K562 (cell line): ENCODE data around the gene PTH1R. TPM values are rescaled to one million over a fixed set of nuclear protein-coding genes. Genes with fewer than 3 reads are reported as not detected.
A peak's percentile ranks its signal among the peaks of the same experiment; 100 is the strongest.

Experiments used
- ATAC-seq: fragments of 200-7000 bp; cut with Tn5 transposase; 3 replicates; pipeline ENCODE4 v1.9.1; 2020; ENCODE audit warnings: moderate library complexity
- BruUV-seq: library from RNA; stranded (reverse); fragments of 400-500 nt; replicated peaks from 2 replicates; lab custom pipeline; 2021; lab: Mats Ljungman, UMichigan
- CTCF ChIA-PET: fragments of 300-600 bp; formaldehyde crosslinking; extraction: SDS; loops from one replicate; lab custom pipeline; 2021; ENCODE audit warnings: low intra/inter-chr PET ratio; lab: Yijun Ruan, JAX
- POLR2A ChIA-PET: fragments of 300-600, 350-650 bp; sonication (Branson Sonifier 250); formaldehyde crosslinking; extraction: SDS; loops from one replicate; lab custom pipeline; 2021; ENCODE audit warnings: antibody characterized with exemption, inconsistent platforms; lab: Yijun Ruan, JAX
- DNase-seq, 4 experiments: peaks; one replicate each; pipeline versions ENCODE4 v3.0.0 to v3.0.0-alpha.2; 2011 to 2018; ENCODE audit warnings: low spot score in 3 of 4, mixed read lengths in 3 of 4; ENCODE audit errors: extremely low read depth in 1 of 4
- FAIRE-seq: peaks from 2 replicates; lab custom pipeline; 2011; peaks lifted over from hg19 to GRCh38; lab: Jason Lieb, UNC
- H2AFZ ChIP-seq: 2 replicates; pipeline ENCODE4 v1.6.0; 2011; ENCODE audit warnings: low read depth, low read length, control low read depth, inconsistent platforms
- H3K27ac ChIP-seq: fragments of 200-600 bp; 3 replicates; pipeline ENCODE4 v1.8.0; 2011; ENCODE audit warnings: low read depth, mild to moderate bottlenecking, control low read depth, inconsistent platforms, low read length, moderate library complexity, mixed read lengths; ENCODE audit errors: extremely low read depth
- H3K27me3 ChIP-seq, 2 experiments: fragments of 300-600 bp in 1 of 2; 2 replicates in 1 of 2; 3 replicates in 1 of 2; pipeline versions ENCODE4 v1.6.0 to v1.8.0; 2011; ENCODE audit warnings: inconsistent platforms in 2 of 2, low read length in 2 of 2, mild to moderate bottlenecking in 1 of 2, mixed read lengths in 1 of 2, moderate library complexity in 1 of 2; ENCODE audit not compliant: control insufficient read depth in 2 of 2, insufficient read depth in 2 of 2
- H3K36me3 ChIP-seq: fragments of 300-600 bp; 3 replicates; pipeline ENCODE4 v1.8.0; 2011; ENCODE audit warnings: mild to moderate bottlenecking, low read length, inconsistent platforms; ENCODE audit not compliant: control insufficient read depth, insufficient read depth
- H3K4me1 ChIP-seq, 2 experiments: fragments of 200-600 bp in 1 of 2; replicated peaks in 1 of 2; 2 replicates in 1 of 2; 3 replicates in 1 of 2; pipeline versions ENCODE4 v1.5.1 to v1.8.0; 2011; ENCODE audit warnings: inconsistent platforms in 2 of 2, low read length in 2 of 2, mild to moderate bottlenecking in 1 of 2, mixed read lengths in 1 of 2, moderate library complexity in 1 of 2; ENCODE audit not compliant: control insufficient read depth in 2 of 2, insufficient read depth in 2 of 2
- H3K4me2 ChIP-seq: 2 replicates; pipeline ENCODE4 v1.6.1; 2011; ENCODE audit warnings: low read length, control low read depth, inconsistent platforms, mixed read lengths; ENCODE audit not compliant: insufficient read depth
- H3K4me3 ChIP-seq: fragments of 200-600 bp; sonication (generic), shearing (Covaris generic); 2 replicates; pipeline ENCODE4 v1.5.1; 2016; ENCODE audit warnings: control low read depth, inconsistent platforms
- H3K79me2 ChIP-seq: fragments of 200-600 bp; 3 replicates; pipeline ENCODE4 v1.8.0; 2011; ENCODE audit warnings: low read length, inconsistent platforms; ENCODE audit not compliant: control insufficient read depth, insufficient read depth
- H3K9ac ChIP-seq, 2 experiments: 2 replicates each; pipeline versions ENCODE4 v1.6.0 to v1.6.1; 2011; ENCODE audit warnings: low read depth in 2 of 2, low read length in 2 of 2, control low read depth in 1 of 2, inconsistent platforms in 1 of 2, mild to moderate bottlenecking in 1 of 2, mixed read lengths in 1 of 2; ENCODE audit not compliant: insufficient read depth in 1 of 2
- H3K9me1 ChIP-seq: one replicate; pipeline ENCODE4 v1.6.0; 2011; ENCODE audit warnings: inconsistent platforms, mild to moderate bottlenecking, low read length, moderate library complexity; ENCODE audit not compliant: control insufficient read depth, insufficient read depth
- H3K9me3 ChIP-seq: replicated peaks from 2 replicates; pipeline ENCODE4 v1.5.1; 2011; ENCODE audit warnings: low read depth, low read length, inconsistent platforms; ENCODE audit not compliant: control insufficient read depth, insufficient read depth
- H4K20me1 ChIP-seq: replicated peaks from 2 replicates; pipeline ENCODE4 v1.6.1; 2011; ENCODE audit warnings: low read length, inconsistent platforms, mixed read lengths; ENCODE audit not compliant: control insufficient read depth, insufficient read depth
- CREB1 ChIP-seq, 2 experiments: sonication (generic) in 1 of 2; formaldehyde crosslinking in 1 of 2; IDR thresholded peaks; 2 replicates each; pipeline versions ENCODE4 v1.6.1 to v1.8.0; 2012 to 2022; ENCODE audit warnings: inconsistent platforms in 1 of 2, mild to moderate bottlenecking in 1 of 2, missing genetic modification reagents in 1 of 2, moderate library complexity in 1 of 2
- FOXK1 ChIP-seq: sonication (generic); formaldehyde crosslinking; IDR thresholded peaks from 2 replicates; pipeline ENCODE4 v1.8.0; 2022; ENCODE audit warnings: missing genetic modification reagents, mild to moderate bottlenecking, borderline replicate concordance
- HDAC8 ChIP-seq: fragments of 450-650 bp; IDR thresholded peaks from 2 replicates; pipeline ENCODE4 v1.6.1; 2016; ENCODE audit warnings: mild to moderate bottlenecking, missing genetic modification characterization, moderate library complexity, missing compliant biosample characterization
- HNRNPLL ChIP-seq: fragments of 200-400 bp; formaldehyde crosslinking; IDR thresholded peaks from 2 replicates; pipeline ENCODE4 v1.6.1; 2017; ENCODE audit warnings: low read length, low read depth, mild to moderate bottlenecking; ENCODE audit not compliant: poor library complexity, severe bottlenecking
- MBD2 ChIP-seq: sonication (generic); IDR thresholded peaks from 2 replicates; pipeline ENCODE4 v1.6.1; 2016; ENCODE audit warnings: low read depth, borderline replicate concordance
- MTF1 ChIP-seq: fragments of 250-450 bp; sonication (Bioruptor Pico); IDR thresholded peaks from 2 replicates; pipeline ENCODE4 v1.9.0; 2021; ENCODE audit warnings: moderate library complexity, mild to moderate bottlenecking, inconsistent platforms, borderline replicate concordance
- POU5F1 ChIP-seq: fragments of 150-350 bp; IDR thresholded peaks from 2 replicates; pipeline ENCODE4 v1.6.1; 2014; ENCODE audit warnings: borderline replicate concordance, low read length, low read depth, mild to moderate bottlenecking; ENCODE audit not compliant: partially characterized antibody
- SAP30 ChIP-seq: fragments of 200-600 bp; sonication (generic); IDR thresholded peaks from 2 replicates; pipeline ENCODE4 v1.6.1; 2012; ENCODE audit warnings: borderline replicate concordance, low read depth, mild to moderate bottlenecking, moderate library complexity, low read length, control low read depth, inconsistent platforms; ENCODE audit not compliant: insufficient read depth, poor library complexity, severe bottlenecking
- SETDB1 ChIP-seq: IDR thresholded peaks from one replicate; pipeline ENCODE4 v1.6.1; 2012; ENCODE audit warnings: low read length, control low read depth, inconsistent platforms
- SOX6 ChIP-seq: fragments of 450-650 bp; IDR thresholded peaks from 2 replicates; pipeline ENCODE4 v1.6.1; 2014; ENCODE audit warnings: mild to moderate bottlenecking
- SPI1 ChIP-seq: IDR thresholded peaks from 2 replicates; pipeline ENCODE4 v1.6.1; 2011; ENCODE audit warnings: low read depth, low read length, control low read depth, borderline replicate concordance
- STAT5B ChIP-seq: fragments of 250-450 bp; sonication (Bioruptor Pico); IDR thresholded peaks from 2 replicates; pipeline ENCODE4 v1.8.0; 2021; ENCODE audit warnings: mild to moderate bottlenecking, inconsistent platforms
- TFAM ChIP-seq: fragments of 250-450 bp; sonication (Bioruptor Pico); conservative IDR thresholded peaks from 2 replicates; pipeline ENCODE4 v1.5.0; 2021; ENCODE audit warnings: mild to moderate bottlenecking, moderate library complexity
- WHSC1 ChIP-seq: IDR thresholded peaks from one replicate; pipeline ENCODE4 v1.6.1; 2012; ENCODE audit warnings: low read length, control low read depth, inconsistent platforms
- ZBTB1 ChIP-seq: sonication (generic); formaldehyde crosslinking; IDR thresholded peaks from 2 replicates; pipeline ENCODE4 v1.8.1; 2023; ENCODE audit warnings: missing genetic modification reagents, low read depth, mild to moderate bottlenecking, borderline replicate concordance
- ZC3H11A ChIP-seq: IDR thresholded peaks from 2 replicates; pipeline ENCODE4 v1.6.1; 2012; ENCODE audit warnings: low read depth, low read length, improper control_type of control experiment
- ZFP30 ChIP-seq: fragments of 250-450 bp; sonication (Bioruptor Pico); IDR thresholded peaks from 2 replicates; pipeline ENCODE4 v1.8.0; 2022; ENCODE audit warnings: moderate library complexity, mild to moderate bottlenecking, inconsistent platforms, borderline replicate concordance
- ZNF143 ChIP-seq: sonication (generic); formaldehyde crosslinking; IDR thresholded peaks from 2 replicates; pipeline ENCODE4 v1.9.0; 2022; ENCODE audit warnings: mild to moderate bottlenecking, missing genetic modification reagents
- ZNF589 ChIP-seq: fragments of 200-800 bp; sonication (Bioruptor generic); IDR thresholded peaks from 2 replicates; pipeline ENCODE4 v1.6.1; 2016; ENCODE audit warnings: low read depth, missing genetic modification characterization, missing compliant biosample characterization
- ZNF764 ChIP-seq: fragments of 250-450 bp; sonication (Bioruptor Pico); IDR thresholded peaks from 2 replicates; pipeline ENCODE4 v1.4.0; 2020; ENCODE audit warnings: low read depth, mild to moderate bottlenecking, moderate library complexity
- WGBS: fragments of 100-300 bp; shearing (Covaris generic); methylation state at CpG from one replicate; pipeline ENCODE4 v1.1.6; 2016; ENCODE audit warnings: low coverage, mixed read lengths; ENCODE audit not compliant: insufficient coverage; ENCODE audit errors: missing lambda C conversion rate; 5-methylcytosine and 5-hydroxymethylcytosine counted together
- in situ Hi-C: fragments of 300-500 bp; cut with MboI; formaldehyde crosslinking; loops from 4 replicates; pipeline ENCODE4 v1.15.0; 2018; ENCODE audit warnings: inconsistent platforms, mixed read lengths
- intact Hi-C: fragments of 100-400 bp; cut with micrococcal nuclease; formaldehyde crosslinking; loops from 2 replicates; pipeline ENCODE4 v1.14.2; 2022
- polyA plus RNA-seq, 8 experiments: library from polyadenylated mRNA; depleted of rRNA in 4 of 8; stranded (reverse) in 5 of 8; unstranded in 3 of 8; fragments of >200 nt; fragmentation: Nextera tagmentation in 2 of 8; fragmentation: Illumina TruSeq in 1 of 8; extraction: Ambion mirVana in 2 of 8; extraction: Trizol in 1 of 8; gene quantifications; 2 replicates each; pipeline versions ENCODE4 v1.2.1 to v1.2.3, GENCODE V29; 2011 to 2014; ENCODE audit warnings: inconsistent platforms in 1 of 8, missing spikeins in 1 of 8
- total RNA-seq, 7 experiments: library from RNA; depleted of rRNA in 6 of 7; stranded (reverse); fragments of >200 nt in 6 of 7; fragmentation: Illumina TruSeq in 2 of 7; extraction: Trizol in 2 of 7; gene quantifications; 2 replicates each; pipeline versions ENCODE4 v1.2.1 to v1.2.3, GENCODE V29; 2011 to 2021; ENCODE audit warnings: low replicate concordance in 1 of 7
- TF ChIP-seq, protein P1 (sequence below): fragments of 450-650 bp; IDR thresholded peaks from 2 replicates; pipeline ENCODE4 v1.6.1; 2016; ENCODE audit warnings: antibody characterized with exemption
- TF ChIP-seq, protein P2 (sequence below): fragments of 450-650 bp; IDR thresholded peaks from one replicate; pipeline ENCODE4 v1.6.1; 2018; ENCODE audit warnings: mild to moderate bottlenecking, moderate library complexity; ENCODE audit not compliant: partially characterized antibody

PTH1R gene
- total and polyA plus RNA-seq, 9 of the 15 experiments (the other 6 are each of a cell fraction or from before 2014, with no cell fraction given) = not detected

DNA sequence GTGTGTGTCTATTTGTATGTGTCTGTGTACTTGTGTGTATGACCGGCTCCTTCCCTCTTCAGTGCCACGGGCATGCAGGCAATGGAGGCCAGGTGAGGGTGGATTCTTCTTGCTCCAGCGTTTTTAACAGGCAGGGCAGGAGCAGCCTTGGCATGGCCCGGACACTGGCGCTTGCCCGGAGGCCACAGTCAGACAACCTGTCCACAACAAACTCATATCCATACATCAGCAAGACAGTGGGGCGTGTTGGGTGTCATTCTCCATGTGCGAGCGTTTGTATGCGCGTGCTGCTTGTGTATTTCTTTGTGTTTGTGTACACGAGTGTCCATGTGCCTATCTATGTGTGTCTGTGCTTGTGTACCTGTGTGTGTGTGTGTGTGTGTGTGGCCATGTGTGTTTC, 29.8 kb downstream of the PTH1R start:
- intact Hi-C loops = no loop called here
- DNase-seq (no peak), FAIRE-seq (peak; percentile 60), ATAC-seq (no peak)
- BruUV-seq = no TSS peak
- no peak overlapping the region for H3K4me2 ChIP-seq
- 32% methylated on average over 12 of the region's 12 CpGs for WGBS
- no peaks in the 10 kb centered on the region for H3K9me3 ChIP-seq
- no peak overlapping the region for H2AFZ ChIP-seq
- ChIA-PET POLR2A (no interaction called here), CTCF (no interaction called here)
- no peak overlapping the region for H3K9ac ChIP-seq
- peaks cover under 1 to 16% of the 10 kb centered on the region in 2 experiments; a peak in 3 of 5 replicates for H3K27me3 ChIP-seq
- no peaks in the 10 kb centered on the region for H3K79me2 ChIP-seq
- peaks cover 0 to 37% of the 10 kb centered on the region in 2 experiments; a peak in 4 of 5 replicates for H3K4me1 ChIP-seq
- H3K4me3 ChIP-seq = no peak overlapping the region
- no peak overlapping the region for H3K27ac ChIP-seq
- in situ Hi-C loops = no loop called here
- peaks cover 4% of the 10 kb centered on the region for H3K9me1 ChIP-seq
- H3K36me3 ChIP-seq = no peaks in the 10 kb centered on the region
- no peaks in the 10 kb centered on the region; the same call in none of the 2 replicates for H4K20me1 ChIP-seq
- TF ChIP-seq MBD2 = no peak
- TF ChIP-seq HNRNPLL = no peak
- TF ChIP-seq TFAM = no peak
- no peak for TF ChIP-seq WHSC1
- no peak for TF ChIP-seq SOX6
- TF ChIP-seq MTF1 = no peak
- TF ChIP-seq ZFP30 (CRISPR knock-in tag) = no peak
- TF ChIP-seq ZNF589 = no peak
- no peak for TF ChIP-seq HDAC8 (tag)
- 0 out of 2 replicates have a peak, but pooled peaks have one; percentile 31 for TF ChIP-seq ZNF143 (CRISPR knock-in tag)
- no peak for TF ChIP-seq ZC3H11A
- no peak for TF ChIP-seq SPI1
- TF ChIP-seq, protein P1, sequence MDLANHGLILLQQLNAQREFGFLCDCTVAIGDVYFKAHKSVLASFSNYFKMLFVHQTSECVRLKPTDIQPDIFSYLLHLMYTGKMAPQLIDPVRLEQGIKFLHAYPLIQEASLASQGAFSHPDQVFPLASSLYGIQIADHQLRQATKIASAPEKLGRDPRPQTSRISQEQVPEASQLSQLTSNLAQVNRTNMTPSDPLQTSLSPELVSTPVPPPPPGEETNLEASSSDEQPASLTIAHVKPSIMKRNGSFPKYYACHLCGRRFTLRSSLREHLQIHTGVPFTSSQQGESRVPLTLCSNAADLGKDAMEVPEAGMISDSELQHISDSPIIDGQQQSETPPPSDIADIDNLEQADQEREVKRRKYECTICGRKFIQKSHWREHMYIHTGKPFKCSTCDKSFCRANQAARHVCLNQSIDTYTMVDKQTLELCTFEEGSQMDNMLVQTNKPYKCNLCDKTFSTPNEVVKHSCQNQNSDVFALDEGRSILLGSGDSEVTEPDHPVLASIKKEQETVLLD = no peak
- no peak for TF ChIP-seq CREB1 (IDR thresholded peaks at IDR 0.05)
- TF ChIP-seq CREB1 (CRISPR knock-in tag; IDR thresholded peaks at IDR 0.05) = 0 out of 2 replicates have a peak, but pooled peaks have one; percentile 48
- TF ChIP-seq ZBTB1 (CRISPR knock-in tag) = peak; percentile 46; the same call in 1 of the 2 replicates
- TF ChIP-seq ZNF764 (CRISPR knock-in tag) = no peak
- no peak for TF ChIP-seq STAT5B (CRISPR knock-in tag)
- TF ChIP-seq, protein P2, sequence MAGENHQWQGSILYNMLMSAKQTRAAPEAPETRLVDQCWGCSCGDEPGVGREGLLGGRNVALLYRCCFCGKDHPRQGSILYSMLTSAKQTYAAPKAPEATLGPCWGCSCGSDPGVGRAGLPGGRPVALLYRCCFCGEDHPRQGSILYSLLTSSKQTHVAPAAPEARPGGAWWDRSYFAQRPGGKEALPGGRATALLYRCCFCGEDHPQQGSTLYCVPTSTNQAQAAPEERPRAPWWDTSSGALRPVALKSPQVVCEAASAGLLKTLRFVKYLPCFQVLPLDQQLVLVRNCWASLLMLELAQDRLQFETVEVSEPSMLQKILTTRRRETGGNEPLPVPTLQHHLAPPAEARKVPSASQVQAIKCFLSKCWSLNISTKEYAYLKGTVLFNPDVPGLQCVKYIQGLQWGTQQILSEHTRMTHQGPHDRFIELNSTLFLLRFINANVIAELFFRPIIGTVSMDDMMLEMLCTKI = no peak
- TF ChIP-seq FOXK1 (CRISPR knock-in tag) = no peak
- no peak for TF ChIP-seq SAP30
- TF ChIP-seq SETDB1 = no peak
- TF ChIP-seq POU5F1 = no peak
